GM18867 (cell line): ENCODE data around the gene ZNF541.

Experiments
- ATAC-seq: cut with Tn5 transposase; IDR thresholded peaks from one replicate; pipeline ENCODE4 v1.9.1; 2021; ENCODE audit warnings: mild to moderate bottlenecking, moderate library complexity; ENCODE audit not compliant: unreplicated experiment

The ZNF541 gene

DNA sequence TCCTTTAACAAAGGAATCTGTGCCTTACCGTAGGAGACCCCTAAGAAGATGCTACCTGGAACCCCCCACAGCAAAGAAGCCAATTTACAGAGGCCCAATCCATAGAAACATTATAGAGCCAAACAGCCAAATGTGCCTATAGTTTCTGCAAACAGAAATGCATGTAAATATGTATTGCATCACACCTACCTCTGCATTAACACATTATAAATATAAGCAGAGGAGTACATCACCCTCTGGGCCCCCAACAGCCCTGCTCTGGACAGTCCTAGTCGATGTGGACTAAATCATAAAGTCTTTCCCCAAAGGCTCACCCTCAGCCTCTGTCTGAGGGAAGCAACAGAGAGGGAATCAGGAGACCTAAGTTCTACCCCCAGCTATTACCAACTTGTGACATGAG is 25.7 kb downstream of the ZNF541 start:
- no peak for ATAC-seq

DNA sequence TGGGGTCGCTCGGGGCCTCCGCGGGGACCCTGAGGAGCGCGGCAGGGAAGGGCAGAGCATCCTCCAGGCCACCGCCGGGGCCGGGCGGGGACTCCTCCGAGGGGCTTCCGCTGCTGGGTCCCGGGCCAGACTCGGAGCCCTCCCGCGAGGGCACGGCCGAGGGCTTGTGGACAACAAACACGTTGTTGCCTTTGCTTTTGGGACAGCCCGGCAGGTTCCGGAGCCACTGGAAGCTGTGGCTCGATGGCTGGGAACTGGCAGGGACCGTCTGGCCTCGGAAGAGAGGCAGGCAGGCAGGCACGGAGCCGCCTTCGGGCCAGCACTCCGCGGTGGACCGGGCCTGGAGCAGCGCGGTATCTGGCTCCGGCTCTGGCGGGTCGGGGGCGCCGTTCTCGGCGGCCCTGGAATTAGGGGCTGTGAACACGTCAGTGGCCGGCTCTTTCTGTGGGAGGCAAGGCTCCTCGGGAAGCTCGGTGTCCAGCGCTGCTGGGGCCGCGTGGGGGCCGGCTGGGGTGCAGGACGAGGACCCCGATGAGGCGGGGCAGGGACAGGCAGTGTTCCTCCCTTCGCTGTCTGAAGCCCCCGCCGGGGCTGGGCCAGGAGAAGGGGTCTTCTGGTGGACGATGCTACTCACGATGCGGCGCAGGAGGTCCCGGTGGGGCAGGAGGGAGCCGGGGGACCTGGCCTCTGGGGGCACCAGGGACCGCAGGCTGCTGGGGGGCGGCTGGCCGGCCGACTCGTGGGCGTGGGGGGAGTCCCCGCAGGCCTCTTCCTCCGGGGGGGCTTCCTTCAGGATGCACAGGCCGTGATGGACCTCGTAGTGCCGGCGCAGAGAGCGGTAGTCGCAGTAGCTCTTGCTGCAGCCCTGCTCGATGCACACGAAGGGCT is 27.6 kb downstream of the ZNF541 start:
- no peak for ATAC-seq

DNA sequence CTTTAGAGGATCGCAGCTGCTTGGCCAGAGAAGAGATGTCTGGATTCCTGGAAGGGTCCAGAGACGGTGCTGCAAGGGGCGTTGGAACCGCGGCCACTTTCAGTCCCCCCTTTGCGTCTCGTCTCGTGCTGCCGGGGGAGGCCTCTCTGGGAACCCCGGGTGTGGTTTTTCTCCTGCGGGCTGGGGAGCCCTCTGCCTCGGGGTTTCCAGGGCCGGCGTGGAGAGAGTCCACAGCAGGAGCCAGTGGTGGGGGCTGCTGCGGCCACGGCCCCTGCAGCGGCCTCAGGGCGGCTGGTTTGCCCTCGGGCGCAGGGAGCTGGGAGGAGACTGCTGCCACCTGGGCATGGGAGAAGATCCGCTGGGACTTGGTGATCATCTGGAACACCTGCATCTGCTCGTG is 28.5 kb downstream of the ZNF541 start:
- no peak for ATAC-seq

DNA sequence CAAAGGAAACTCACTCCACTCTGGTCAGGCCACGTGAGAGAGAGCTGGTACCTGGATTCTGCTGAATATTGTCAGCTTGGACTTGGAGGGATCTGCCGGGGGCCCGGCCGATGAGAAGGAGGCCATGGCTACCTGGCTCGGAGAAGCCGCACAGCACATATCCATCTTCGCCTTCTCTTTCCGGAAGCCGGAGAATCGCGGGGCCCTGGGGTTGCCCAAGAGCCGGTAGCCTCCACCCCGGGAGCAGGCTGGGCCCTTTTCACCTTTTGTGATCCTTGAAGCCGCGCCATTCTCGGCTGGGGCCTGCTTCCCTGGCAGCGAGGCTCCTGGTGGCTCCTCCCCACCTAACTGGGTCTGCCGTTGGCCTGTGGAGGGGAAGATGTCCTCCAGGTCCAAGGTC is 28.9 kb downstream of the ZNF541 start:
- ATAC-seq, result no peak

DNA sequence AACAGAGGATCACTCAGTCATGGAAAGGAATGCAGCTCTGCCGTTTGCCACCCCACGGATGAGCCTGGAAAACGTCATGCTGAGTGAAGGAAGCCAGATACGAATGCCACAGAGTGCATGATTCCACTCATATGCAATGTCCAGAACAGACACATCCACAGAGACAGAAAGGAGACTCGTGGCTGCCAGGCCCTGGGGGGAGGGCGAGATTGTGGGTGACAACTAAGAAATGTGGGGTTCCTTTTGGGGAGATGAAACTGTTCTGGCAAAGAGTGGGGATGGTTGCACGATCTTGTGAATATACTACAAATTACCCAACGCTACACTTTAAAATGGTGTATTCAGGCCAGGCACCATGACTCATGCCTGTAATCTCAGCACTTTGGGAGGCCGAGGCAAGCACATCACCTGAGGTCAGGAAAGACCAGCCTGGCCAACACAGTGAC is 30.9 kb downstream of the ZNF541 start:
- no peak for ATAC-seq

DNA sequence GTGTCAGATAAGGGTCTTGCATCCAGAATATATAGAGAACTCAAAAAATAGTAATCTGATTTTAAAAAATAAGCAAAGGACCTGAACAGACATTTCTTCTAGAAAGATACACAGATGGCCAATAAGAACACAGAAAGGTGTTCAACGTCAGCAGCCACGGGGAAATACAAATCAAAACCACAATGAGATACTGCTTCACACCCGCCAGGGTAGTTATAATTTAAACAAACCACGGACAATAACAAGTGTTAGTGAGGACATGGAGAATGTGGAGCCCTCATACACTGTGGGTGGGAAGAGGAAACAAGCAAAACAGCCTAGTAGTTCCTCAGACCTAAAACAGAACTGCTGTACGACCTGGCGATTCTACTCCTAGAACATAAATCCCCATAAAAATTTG is 31.4 kb downstream of the ZNF541 start:
- peak; percentile 42 for ATAC-seq

DNA sequence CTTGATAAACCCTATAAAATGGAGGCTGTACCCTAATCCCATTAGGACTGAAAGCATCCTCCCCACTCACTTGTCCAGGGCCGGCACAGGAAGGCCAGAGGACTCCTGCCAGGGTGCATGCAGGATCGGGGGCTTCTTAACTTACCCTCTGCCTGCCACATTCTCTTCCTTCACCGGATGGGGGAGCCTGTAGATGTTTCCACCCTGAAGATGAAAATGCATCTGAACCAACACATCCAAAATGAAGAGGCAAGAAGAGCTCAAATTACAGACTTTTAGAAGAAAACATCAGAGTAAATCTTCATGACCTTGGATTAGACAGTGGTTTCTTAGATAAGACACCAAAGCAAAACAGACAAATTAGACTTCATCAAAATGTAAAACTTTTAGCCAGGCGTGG is 32.2 kb downstream of the ZNF541 start:
- no peak for ATAC-seq

DNA sequence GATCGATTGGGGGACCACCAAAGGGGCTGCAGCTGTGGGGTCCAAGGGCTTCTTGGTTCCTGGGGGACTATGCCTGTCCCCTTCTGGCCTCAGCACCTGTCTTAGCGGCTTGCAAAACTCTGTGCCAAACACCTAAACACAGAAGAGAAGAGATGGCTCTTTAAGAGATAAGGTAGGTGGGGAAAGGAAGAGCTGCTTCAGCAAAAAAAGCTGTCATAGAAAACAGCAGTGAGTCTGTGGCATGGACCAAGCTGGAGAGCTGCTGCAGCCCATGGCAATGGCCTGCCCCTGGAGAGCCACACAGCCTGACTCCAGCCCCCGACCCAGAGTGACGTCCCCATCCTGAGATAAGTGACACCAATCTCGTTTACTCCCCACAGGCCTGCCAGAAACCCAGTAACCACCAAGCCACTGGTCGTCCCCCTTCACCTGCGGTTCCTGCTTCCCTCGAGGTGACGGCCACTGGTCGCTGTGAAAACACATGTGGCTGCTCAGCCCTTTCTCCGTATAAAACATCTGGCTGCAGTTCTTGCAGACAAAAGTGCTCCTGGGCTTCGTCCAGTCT is 33.1 kb downstream of the ZNF541 start:
- ATAC-seq, result no peak

DNA sequence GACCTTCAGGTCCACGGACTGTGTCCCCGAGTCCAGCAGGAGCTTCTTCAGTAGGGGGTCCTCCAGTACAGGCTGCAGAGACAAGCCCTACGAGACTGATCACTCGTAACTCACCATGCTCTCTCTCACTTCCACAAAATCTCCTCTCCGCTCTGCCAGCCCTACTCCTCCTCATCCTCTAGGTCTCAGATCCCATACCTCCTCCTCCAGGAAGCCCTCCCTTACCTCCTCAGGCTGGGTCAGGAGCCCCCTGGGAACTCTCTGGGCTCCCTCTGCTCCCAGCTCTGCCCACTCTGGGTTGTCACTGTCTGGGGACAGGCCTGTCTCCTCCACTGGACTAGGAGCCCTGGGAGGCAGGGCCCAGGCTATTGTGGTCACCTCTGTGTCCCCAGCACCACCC is 34.1 kb downstream of the ZNF541 start:
- ATAC-seq, result no peak

DNA sequence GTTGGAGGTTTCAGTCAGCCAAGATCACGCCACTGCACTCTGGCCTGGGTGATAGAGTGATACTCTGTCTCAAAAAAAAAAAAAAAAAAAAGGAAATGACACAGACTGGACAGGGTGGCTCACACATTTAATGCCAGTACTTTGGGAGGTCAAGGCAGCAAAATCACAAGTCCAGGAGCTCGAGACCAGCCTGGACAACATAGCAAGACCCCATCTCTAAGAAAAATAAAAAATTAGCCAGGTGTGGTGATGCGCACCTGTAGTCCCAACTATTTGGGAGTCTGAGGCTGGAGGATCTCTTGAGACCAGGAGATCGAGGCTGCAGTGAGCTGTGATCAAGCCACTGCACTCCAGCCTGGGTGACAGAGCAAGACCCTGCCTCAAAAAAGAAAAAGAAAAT is 35.5 kb downstream of the ZNF541 start:
- no peak for ATAC-seq

DNA sequence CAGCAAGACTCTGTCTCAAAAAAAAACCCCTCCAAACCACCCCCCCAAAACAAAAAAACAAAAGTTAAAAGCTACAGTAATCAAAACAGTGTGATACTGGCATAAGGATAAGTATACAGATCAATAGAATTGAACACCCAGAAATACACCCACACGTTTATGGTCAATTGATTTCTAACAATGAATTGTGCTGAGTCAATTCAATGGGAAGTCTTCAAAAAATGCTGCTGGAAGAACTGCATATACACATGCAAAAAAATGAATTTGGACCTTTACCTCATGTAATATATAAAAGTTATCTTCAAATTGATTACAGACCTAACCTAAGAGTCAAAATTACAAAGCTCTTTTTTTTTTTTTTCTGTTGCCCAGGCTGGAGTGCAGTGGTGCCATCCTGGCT is 38.3 kb downstream of the ZNF541 start:
- ATAC-seq, result no peak

DNA sequence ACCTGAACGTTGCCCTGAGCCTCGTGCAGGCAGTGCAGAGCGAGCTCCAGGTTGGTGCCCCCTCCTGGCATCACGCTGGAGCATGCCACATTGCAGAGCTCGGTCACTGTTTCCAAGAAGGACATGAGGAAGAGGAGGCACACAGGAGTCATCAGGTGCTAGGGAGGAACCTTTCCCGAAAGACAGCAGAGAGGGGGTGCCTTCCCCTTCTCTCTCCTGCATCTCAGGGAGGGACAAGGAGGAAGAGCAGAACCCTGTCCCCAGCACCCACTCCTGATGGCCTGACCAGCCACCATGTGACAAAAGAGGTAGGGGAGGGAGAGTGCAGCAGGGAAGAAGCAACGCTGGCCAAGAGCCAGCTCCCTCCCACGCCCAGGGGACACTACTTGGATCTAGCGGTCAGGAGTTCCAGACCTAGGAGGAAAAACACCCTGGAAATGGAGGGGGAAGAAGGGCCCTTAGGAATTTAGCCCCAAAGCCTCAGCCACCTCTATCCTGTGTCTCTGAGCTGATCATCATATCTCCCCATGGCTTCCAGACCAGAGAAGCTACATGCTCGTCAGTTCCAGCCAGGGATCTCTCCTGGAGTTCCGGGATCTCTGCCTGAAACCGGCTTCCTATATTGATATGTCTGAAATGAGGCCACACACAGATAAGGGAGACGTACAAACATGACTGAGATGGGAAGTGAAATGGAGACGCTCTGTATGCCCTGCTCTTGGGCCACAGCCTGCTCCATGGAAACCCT is 41.1 kb downstream of the ZNF541 start:
- no peak for ATAC-seq

DNA sequence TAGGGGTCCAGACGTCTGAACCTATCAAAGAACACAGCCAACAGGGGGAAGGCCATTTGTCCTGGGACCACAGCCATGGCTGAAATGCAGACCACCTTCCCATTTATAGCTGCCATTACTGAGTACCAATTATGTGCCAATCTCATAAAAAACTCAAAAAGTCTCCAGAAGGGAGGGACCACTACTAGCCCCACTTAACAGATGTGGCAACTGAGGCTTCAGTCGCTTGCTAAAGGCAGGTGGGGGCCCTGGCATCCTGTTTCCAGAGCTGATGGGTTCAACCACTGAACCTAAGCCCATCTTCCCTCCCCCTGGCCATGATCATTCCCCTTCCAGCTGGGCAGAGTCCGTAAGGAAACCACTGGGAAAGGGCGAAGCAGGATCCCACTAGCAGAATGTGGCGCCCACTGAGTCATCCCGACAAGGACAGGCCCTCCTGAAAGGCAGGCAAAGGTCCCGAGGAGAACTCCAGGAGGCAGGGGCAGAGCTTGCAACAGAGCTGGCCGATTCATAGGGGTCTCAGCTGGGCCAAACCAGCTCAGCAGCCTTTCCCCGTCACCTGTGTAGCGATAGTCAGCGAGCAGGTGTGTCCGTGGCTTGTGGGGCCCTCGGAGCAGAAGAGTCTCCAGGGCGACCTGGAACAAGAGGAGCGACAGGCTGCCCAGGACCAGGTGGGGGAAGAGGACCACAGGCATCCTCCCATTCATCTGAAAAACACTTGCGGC is 43.8 kb downstream of the ZNF541 start:
- no peak for ATAC-seq

DNA sequence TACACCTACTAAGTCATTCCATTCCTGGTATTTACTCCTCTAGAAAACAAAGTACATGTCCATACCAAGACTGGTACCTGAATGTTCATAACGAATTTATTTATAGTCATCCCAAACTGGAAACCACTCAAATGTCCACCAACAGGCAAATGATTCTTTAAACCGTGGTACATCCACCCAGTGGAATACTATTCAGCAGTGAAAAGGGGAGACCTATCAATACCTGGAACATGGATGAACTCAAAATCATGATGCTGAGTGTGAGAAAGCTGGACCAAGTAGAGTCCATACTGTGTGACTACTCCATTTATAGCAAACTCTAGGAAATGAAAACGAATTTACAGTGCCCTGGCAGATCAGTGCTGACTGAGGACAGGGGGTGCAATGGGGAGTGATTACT is 46.1 kb downstream of the ZNF541 start:
- no peak for ATAC-seq

DNA sequence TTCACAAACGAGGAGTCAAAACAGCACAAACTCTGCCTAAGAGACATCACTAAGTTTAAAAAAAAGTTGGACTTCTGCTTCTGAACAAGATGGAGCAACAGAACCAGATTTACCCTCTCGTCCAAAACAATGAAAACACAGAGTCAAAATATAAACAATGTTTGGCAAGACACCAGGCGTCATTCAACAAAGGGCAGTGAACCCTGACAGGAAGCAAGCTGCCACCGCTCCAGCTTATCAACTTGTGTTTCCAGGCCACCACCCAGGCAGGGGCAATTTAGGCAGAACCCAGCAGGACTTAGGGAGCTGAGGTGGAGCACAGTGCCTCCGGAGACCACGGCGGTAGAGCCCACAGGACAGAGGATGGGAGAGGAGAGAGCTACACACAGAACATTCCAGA is 49.5 kb downstream of the ZNF541 start:
- no peak for ATAC-seq
